Measurements from ENCODE around the gene URM1.
"Not testable (repeated sequence)": the region's sequence is repeated elsewhere in the genome, so short reads cannot be mapped to it uniquely, and the experiment has no call there.

URM1 gene

GRCh38 chr9:128419061-128419925 lies 48.1 kb downstream of the URM1 start:
- Histone ChIP-seq H3K4me1 (ENCODE audit: control insufficient read depth, insufficient read depth, low read length) (peaks cover 13% of the 10 kb centered on the region), H3K4me3 (ENCODE audit: low read length) (peak overlapping the region; percentile 25), H3K9me3 (ENCODE audit: control insufficient read depth, low read length) (no peaks in the 10 kb centered on the region), H3K27me3 (ENCODE audit: control insufficient read depth, insufficient read depth, low read length) (peaks cover 36% of the 10 kb centered on the region), H3K9ac (ENCODE audit: low read length) (peak overlapping the region; percentile 47), H3K36me3 (ENCODE audit: control insufficient read depth, insufficient read depth, low read length) (no peaks in the 10 kb centered on the region)

GRCh38 chr9:128420060-128420650 lies 49.0 kb downstream of the URM1 start:
- Histone ChIP-seq H3K4me3 (ENCODE audit: low read length) (peak overlapping the region; percentile 25), H3K4me1 (ENCODE audit: control insufficient read depth, insufficient read depth, low read length) (peaks cover 13% of the 10 kb centered on the region), H3K36me3 (ENCODE audit: control insufficient read depth, insufficient read depth, low read length) (no peaks in the 10 kb centered on the region), H3K9me3 (ENCODE audit: control insufficient read depth, low read length) (no peaks in the 10 kb centered on the region), H3K27me3 (ENCODE audit: control insufficient read depth, insufficient read depth, low read length) (peaks cover 36% of the 10 kb centered on the region), H3K9ac (ENCODE audit: low read length) (peak overlapping the region; percentile 47)

- Histone ChIP-seq H3K4me1 (ENCODE audit: control insufficient read depth, insufficient read depth, low read length) (peaks cover 13% of the 10 kb centered on the region), H3K4me3 (ENCODE audit: low read length) (peak within 1 kb of the TSS; percentile 25), H3K9ac (ENCODE audit: low read length) (peak within 1 kb of the TSS; percentile 50), H3K9me3 (ENCODE audit: control insufficient read depth, low read length) (no peaks in the 10 kb centered on the region), H3K36me3 (ENCODE audit: control insufficient read depth, insufficient read depth, low read length) (no peaks in the 10 kb centered on the region), H3K27me3 (ENCODE audit: control insufficient read depth, insufficient read depth, low read length) (peaks cover 36% of the 10 kb centered on the region)
Measured at GRCh38 chr9:128420651-128421481, 49.7 kb downstream of the URM1 start, which contains the start of gene CERCAM. CERCAM (plus strand) TSS chr9:128420857; CDS start chr9:128420878, 21 bp downstream.

GRCh38 chr9:128421482-128421996 lies 50.4 kb downstream of the URM1 start:
- peaks cover 13% of the 10 kb centered on the region for H3K4me1 ChIP-seq (ENCODE audit: control insufficient read depth, insufficient read depth, low read length)
- no peaks in the 10 kb centered on the region for H3K9me3 ChIP-seq (ENCODE audit: control insufficient read depth, low read length)
- H3K9ac ChIP-seq (ENCODE audit: low read length), result peak overlapping the region; percentile 50
- H3K27me3 ChIP-seq (ENCODE audit: control insufficient read depth, insufficient read depth, low read length), result peaks cover 30% of the 10 kb centered on the region
- no peaks in the 10 kb centered on the region for H3K36me3 ChIP-seq (ENCODE audit: control insufficient read depth, insufficient read depth, low read length)
- no peak overlapping the region for H3K4me3 ChIP-seq (ENCODE audit: low read length)

GRCh38 chr9:128422022-128422782 lies 51.0 kb downstream of the URM1 start:
- not testable (repeated sequence) for H3K4me3 ChIP-seq (ENCODE audit: low read length); H3K9ac ChIP-seq (ENCODE audit: low read length); H3K36me3 ChIP-seq (ENCODE audit: control insufficient read depth, insufficient read depth, low read length); H3K9me3 ChIP-seq (ENCODE audit: control insufficient read depth, low read length)
- Histone ChIP-seq H3K4me1 (ENCODE audit: control insufficient read depth, insufficient read depth, low read length) (peaks cover 13% of the 10 kb centered on the region), H3K27me3 (ENCODE audit: control insufficient read depth, insufficient read depth, low read length) (peaks cover 27% of the 10 kb centered on the region)

GRCh38 chr9:128422783-128423150 lies 51.6 kb downstream of the URM1 start:
- H3K4me1 ChIP-seq (ENCODE audit: control insufficient read depth, insufficient read depth, low read length), result peaks cover 13% of the 10 kb centered on the region
- peaks cover 23% of the 10 kb centered on the region for H3K27me3 ChIP-seq (ENCODE audit: control insufficient read depth, insufficient read depth, low read length)
- H3K9ac ChIP-seq (ENCODE audit: low read length), result no peak overlapping the region
- H3K36me3 ChIP-seq (ENCODE audit: control insufficient read depth, insufficient read depth, low read length), result no peaks in the 10 kb centered on the region
- H3K4me3 ChIP-seq (ENCODE audit: low read length), result no peak overlapping the region
- no peaks in the 10 kb centered on the region for H3K9me3 ChIP-seq (ENCODE audit: control insufficient read depth, low read length)

GRCh38 chr9:128423356-128423755 lies 52.2 kb downstream of the URM1 start:
- peaks cover 13% of the 10 kb centered on the region for H3K4me1 ChIP-seq (ENCODE audit: control insufficient read depth, insufficient read depth, low read length)
- not testable (repeated sequence) for H3K9ac ChIP-seq (ENCODE audit: low read length); H3K9me3 ChIP-seq (ENCODE audit: control insufficient read depth, low read length); H3K36me3 ChIP-seq (ENCODE audit: control insufficient read depth, insufficient read depth, low read length); H3K4me3 ChIP-seq (ENCODE audit: low read length)
- peaks cover 23% of the 10 kb centered on the region for H3K27me3 ChIP-seq (ENCODE audit: control insufficient read depth, insufficient read depth, low read length)

- no peaks in the 10 kb centered on the region for H3K9me3 ChIP-seq (ENCODE audit: control insufficient read depth, low read length)
Measured at GRCh38 chr9:128424268-128424780, 53.1 kb downstream of the URM1 start.

GRCh38 chr9:128428644-128429512 lies 57.7 kb downstream of the URM1 start:
- Histone ChIP-seq H3K4me1 (ENCODE audit: control insufficient read depth, insufficient read depth, low read length) (no peaks in the 10 kb centered on the region), H3K9ac (ENCODE audit: low read length) (no peak overlapping the region), H3K27me3 (ENCODE audit: control insufficient read depth, insufficient read depth, low read length) (no peaks in the 10 kb centered on the region), H3K36me3 (ENCODE audit: control insufficient read depth, insufficient read depth, low read length) (no peaks in the 10 kb centered on the region), H3K4me3 (ENCODE audit: low read length) (no peak overlapping the region), H3K9me3 (ENCODE audit: control insufficient read depth, low read length) (no peaks in the 10 kb centered on the region)

More at GRCh38 chr9:128424268-128424780, 53.1 kb downstream of the URM1 start:
- Histone ChIP-seq H3K4me3 (ENCODE audit: low read length) (no peak overlapping the region), H3K27me3 (ENCODE audit: control insufficient read depth, insufficient read depth, low read length) (peaks cover 15% of the 10 kb centered on the region), H3K36me3 (ENCODE audit: control insufficient read depth, insufficient read depth, low read length) (no peaks in the 10 kb centered on the region), H3K9ac (ENCODE audit: low read length) (no peak overlapping the region), H3K4me1 (ENCODE audit: control insufficient read depth, insufficient read depth, low read length) (peaks cover 7% of the 10 kb centered on the region)

- Histone ChIP-seq H3K36me3 (ENCODE audit: control insufficient read depth, insufficient read depth, low read length) (no peaks in the 10 kb centered on the region), H3K9me3 (ENCODE audit: control insufficient read depth, low read length) (no peaks in the 10 kb centered on the region)
Measured at GRCh38 chr9:128429513-128430086, 58.4 kb downstream of the URM1 start.

More at GRCh38 chr9:128429513-128430086, 58.4 kb downstream of the URM1 start:
- no peak overlapping the region for H3K4me3 ChIP-seq (ENCODE audit: low read length)
- no peaks in the 10 kb centered on the region for H3K27me3 ChIP-seq (ENCODE audit: control insufficient read depth, insufficient read depth, low read length)
- no peaks in the 10 kb centered on the region for H3K4me1 ChIP-seq (ENCODE audit: control insufficient read depth, insufficient read depth, low read length)
- no peak overlapping the region for H3K9ac ChIP-seq (ENCODE audit: low read length)

Data from mucosa of stomach (tissue), 1 donor.